Omental fat pad (tissue), 4 donors: ENCODE data around the gene TRAF5. TPM values are rescaled to one million over a fixed set of nuclear protein-coding genes. Genes with fewer than 3 reads are reported as not detected.
A peak's percentile ranks its signal among the peaks of the same experiment; 100 is the strongest.

Source experiments
- ATAC-seq: fragments of 150-250 bp; one replicate; pipeline ENCODE4 v1.9.1; 2016; ENCODE audit warnings: mild to moderate bottlenecking, moderate library complexity; ENCODE audit not compliant: low FRiP score
- DNase-seq: peaks from one replicate; pipeline ENCODE4 v3.0.0-alpha.2; 2019; ENCODE audit warnings: low spot score
- total RNA-seq, 4 donors: library from RNA; depleted of rRNA; stranded (reverse); fragments of >200 nt; gene quantifications; one replicate each; pipeline ENCODE4 v1.1.0, GENCODE V29; 2016
- TF ChIP-seq, protein P1 (sequence below), 3 donors: fragments of 450-650 bp; IDR thresholded peaks; one replicate each; pipeline ENCODE4 v1.5.1; 2016 to 2017; ENCODE audit warnings: antibody characterized with exemption in 3 of 3, mild to moderate bottlenecking in 3 of 3, moderate library complexity in 2 of 3

The TRAF5 gene
- total RNA-seq, 4 donors from 2014 or later, result 14.8 to 24.5 (median 18.7) TPM

DNA sequence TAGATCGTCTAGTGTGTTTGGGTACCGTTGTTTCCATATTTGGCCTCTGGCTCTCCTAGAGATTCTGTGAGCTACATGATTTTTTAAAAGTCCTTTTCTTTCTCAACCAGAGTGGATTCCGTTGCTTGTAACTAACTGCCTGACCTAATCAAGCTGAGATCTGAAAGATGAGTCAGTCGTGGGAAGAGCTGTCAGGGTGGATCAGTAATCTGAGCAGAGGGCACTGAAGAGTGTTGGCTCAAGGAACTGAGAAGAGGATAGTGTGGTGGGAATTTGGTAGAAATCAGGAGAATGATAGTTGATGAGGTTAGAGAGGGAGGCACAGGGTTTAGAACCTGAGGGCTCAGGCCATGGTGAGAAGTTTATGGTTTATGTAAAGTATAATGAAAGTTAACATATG, 52.2 kb downstream of the TRAF5 start:
- DNase-seq (no peak), ATAC-seq (peak; percentile 50)
- TF ChIP-seq, protein P1, sequence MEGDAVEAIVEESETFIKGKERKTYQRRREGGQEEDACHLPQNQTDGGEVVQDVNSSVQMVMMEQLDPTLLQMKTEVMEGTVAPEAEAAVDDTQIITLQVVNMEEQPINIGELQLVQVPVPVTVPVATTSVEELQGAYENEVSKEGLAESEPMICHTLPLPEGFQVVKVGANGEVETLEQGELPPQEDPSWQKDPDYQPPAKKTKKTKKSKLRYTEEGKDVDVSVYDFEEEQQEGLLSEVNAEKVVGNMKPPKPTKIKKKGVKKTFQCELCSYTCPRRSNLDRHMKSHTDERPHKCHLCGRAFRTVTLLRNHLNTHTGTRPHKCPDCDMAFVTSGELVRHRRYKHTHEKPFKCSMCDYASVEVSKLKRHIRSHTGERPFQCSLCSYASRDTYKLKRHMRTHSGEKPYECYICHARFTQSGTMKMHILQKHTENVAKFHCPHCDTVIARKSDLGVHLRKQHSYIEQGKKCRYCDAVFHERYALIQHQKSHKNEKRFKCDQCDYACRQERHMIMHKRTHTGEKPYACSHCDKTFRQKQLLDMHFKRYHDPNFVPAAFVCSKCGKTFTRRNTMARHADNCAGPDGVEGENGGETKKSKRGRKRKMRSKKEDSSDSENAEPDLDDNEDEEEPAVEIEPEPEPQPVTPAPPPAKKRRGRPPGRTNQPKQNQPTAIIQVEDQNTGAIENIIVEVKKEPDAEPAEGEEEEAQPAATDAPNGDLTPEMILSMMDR (IDR thresholded peaks at IDR 0.05), result no peak

DNA sequence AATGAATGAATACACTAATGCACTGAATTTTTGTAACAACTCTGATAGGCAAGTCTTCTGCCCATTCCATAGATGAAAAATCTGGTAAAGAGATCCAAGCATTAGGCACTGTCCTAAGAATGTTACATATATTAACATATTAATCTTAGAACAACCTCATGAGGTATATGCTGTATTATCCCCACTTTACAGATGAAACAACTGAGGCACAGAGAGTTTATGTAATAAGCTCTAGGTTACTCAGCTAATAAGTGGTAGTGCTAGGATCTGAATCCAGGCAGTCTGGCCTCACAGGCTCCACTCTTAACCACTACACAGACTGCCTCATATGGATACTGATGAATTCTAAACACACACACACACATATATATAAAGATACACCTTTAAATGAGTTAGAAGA, 52.8 kb downstream of the TRAF5 start:
- no peak for ATAC-seq
- DNase-seq, result no peak
- TF ChIP-seq, protein P1 (IDR thresholded peaks at IDR 0.05), result no peak

DNA sequence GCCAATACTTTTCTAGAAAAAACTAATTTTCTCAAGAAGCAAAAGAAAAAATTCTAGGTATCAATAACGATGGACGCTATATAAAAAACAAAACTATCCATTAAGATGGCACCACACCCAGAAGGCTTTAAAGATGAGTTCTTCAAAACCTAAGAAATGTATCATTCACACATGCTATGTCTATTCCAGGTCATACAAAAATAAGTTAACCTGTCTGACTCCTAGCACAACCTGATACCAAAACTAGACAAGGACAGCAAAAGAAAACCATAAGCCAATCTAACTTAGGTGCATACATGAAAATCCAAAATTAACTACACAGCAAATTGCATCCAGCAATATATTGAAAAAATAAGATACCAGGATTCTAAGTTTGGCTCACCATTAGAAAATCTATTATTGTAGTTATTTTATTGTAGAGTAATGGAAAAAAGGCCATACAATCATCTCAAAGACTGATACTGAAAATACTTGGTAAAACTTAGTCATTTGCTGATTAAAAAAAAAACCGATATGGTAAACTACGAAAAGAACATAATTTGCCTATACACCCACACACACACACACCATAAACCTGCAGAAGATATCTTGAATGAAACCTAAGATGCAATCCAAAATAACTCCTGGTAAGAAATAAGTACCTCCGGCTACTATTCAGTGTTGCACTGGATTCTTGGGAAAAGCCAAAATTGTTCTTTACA, 55.0 kb downstream of the TRAF5 start:
- TF ChIP-seq, protein P1 (IDR thresholded peaks at IDR 0.05), result no peak
- ATAC-seq (no peak), DNase-seq (no peak)

DNA sequence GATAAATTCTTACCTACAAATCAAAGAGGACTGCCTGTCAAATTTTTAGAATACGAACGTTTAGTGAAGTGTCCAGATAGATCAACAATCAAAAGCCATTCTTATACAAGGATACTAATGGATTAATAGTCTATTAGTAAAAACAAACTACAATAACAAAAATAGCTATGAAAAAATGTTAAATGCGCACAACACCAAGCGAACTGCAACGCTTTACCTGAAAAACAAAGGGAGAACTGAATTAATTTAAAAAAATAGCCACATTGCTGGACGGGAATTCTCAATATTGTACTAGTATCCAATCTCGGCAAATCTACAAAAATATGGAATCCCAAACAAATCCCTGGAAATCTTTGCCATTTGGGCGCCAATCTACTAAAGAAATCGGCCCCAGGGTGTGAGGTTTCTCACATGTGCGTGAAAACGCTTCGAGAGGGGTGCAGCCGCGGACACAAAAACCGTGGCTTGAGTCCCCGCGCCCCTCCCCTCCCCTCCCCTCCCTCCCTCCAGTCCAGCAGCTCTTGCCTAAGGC, 55.6 kb downstream of the TRAF5 start:
- TF ChIP-seq, protein P1 (IDR thresholded peaks at IDR 0.05), result no peak
- no peak for ATAC-seq
- DNase-seq, result no peak

DNA sequence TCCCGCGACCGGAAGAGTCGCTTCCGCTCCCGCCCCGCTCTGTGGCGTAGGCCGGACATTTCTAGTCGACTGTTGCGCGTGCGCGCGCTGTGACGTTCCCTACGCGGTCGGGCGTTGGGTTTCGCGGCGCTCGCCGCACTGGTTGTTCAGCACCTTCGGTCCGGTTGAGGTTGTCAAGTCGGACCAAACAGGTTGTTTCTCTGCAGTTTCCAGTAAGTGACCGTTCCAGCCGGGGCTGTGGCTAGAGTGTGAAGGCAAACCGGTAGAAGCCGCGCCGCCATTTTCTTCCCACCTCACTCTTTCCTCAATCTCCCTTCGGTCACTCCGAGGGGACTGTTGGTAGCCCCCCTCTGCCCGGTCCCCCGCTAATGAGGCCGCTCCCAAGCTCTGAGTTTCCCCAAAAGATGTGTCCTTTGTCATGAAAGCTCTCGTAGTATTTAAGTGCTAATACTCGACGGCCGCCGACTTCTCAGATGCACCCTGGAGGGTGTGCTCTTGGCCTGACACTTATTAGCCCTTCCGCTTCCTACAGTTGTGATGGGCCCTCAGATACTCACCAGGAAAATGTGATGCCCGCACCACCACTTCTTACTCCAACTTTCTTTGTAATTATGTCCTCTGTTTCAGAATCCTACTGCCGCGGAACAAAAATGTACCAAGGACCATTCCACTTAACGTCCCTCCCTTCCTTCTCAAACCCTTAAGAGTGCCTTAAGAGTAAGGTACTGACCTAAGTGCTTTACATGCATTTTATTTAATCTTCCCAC, 56.3 kb downstream of the TRAF5 start:
- peak; percentile 73 for DNase-seq
- peak; percentile 94 for ATAC-seq
- TF ChIP-seq, protein P1 (IDR thresholded peaks at IDR 0.05), result no peak

DNA sequence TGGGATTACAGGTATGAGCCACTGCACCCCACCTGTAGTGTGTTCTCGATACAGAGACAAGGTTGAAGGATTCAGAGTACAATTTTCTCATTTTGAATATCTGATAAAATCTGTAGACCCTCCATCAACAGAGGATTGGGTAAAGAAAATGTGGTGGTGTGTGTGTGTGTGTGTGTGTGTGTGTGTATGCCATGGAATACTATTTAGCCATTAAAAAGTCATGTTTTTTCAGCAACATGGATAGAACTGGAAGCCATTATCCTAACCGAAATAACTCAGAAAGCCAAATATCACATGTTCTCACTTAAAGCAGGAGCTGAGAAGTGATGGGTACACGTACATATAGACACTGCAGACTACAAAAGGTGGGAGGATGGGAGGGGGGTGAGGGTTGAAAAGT, 57.9 kb downstream of the TRAF5 start:
- TF ChIP-seq, protein P1 (IDR thresholded peaks at IDR 0.05), result no peak
- DNase-seq (no peak), ATAC-seq (no peak)
